ENCODE measurements around the gene KDM4B.
"Not testable (repeated sequence)": the region's sequence is repeated elsewhere in the genome, so short reads cannot be mapped to it uniquely, and the experiment has no call there.

The KDM4B gene

DNA sequence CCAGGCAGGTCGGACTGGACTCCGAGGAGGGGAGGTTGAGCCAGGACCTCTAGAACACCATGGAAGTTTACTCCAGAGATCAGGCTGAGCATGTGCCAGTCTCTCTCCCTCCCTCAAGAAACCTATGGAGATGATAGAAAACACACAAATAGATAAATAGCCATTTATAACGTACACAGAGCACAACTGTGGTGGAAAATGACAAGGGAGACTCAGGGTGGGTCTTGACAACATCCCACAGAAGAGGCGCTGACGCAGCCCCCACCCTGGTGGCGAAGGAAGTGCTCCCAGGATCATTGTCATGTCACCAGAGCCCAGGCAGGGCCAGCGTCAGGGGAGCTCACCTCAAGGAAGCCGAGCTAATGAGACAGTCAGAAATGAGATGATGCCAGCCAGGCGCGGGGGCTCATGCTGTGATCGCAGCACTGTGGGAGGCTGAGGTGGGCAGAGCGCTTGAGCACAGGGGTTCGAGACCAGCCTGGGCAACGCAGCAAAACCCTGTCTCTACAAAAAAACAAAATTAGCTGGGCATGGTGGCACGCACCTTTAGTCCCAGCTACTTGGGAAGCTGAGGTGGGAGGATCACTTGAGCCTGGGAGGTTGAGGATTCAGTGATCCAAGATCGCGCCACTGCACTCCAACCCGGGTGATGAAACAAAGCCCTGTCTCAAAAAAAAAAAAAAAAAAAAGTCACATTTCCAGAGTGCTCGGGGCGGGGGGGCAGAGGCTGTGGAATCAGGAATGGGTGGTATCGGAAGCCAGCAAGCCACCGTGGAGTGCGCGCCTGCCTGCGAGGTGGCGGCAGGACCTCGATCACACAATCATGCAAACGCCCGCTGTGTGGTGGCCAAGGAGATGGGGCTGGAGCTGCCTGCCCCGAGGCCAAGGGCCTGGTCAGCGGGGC is 178.4 kb downstream of the KDM4B start:
- no peak overlapping the region for H3K4me3 ChIP-seq (ENCODE audit: low read depth, low read length)

DNA sequence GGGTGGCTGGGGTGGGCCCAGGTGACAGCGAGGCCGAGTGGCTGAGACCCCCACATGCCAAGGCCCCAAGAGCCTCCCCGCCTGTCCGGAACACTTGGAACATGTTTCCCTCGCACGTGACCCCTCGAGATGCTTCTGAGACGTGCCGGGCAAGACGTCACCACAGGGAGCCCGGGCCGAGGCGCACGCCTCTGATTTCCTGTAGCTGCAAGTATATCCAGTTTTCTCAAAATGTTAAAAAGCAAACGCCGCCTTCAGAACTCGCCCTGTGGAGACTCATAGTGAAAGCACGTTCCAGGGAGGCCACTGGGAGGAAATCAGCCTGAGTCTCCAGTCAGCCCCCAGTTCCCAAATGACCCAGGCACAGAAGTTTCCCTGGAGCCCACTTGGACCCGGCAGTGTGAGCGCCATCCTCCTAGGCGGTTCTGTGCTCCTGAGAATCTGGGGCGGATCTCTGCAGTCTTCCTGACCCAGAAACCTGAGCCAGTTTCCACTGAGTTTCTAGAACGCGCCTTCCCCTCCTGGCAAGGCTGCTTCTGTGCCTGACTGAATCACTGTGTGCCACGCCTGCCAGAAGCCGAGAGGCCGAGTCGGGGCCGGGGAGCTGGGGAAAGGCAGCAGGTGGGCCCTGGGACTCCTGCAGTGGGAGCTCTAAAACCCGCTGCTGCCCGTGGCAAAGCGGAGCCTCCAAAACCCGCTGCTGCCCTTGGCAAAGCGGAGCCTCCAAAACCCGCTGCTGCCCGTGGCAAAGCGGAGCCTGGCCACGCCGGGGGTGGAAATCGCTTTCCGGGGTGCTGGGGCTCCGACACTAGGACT is 179.3 kb downstream of the KDM4B start:
- H3K4me3 ChIP-seq (ENCODE audit: low read depth, low read length): no peak overlapping the region

DNA sequence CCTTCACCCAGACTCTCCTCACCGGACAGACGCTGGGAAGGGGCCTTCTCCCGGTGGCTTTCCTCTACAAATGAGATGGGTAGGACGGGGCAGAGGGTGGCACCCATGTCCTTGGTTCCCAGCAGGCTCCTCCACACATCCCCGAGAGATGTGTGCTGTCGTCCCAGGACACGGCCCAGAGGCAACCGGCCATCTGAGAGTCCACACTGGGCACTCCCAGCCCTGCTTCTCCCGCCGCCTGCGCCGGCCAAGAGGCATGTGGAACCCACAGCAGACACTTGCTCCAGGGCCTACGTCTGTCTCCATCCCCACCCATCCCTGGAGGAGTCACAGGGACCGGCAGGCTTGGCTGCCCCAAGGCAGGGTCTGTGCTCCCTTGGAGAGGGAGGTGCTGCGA is 179.9 kb downstream of the KDM4B start:
- no peak overlapping the region for H3K4me3 ChIP-seq (ENCODE audit: low read depth, low read length)

DNA sequence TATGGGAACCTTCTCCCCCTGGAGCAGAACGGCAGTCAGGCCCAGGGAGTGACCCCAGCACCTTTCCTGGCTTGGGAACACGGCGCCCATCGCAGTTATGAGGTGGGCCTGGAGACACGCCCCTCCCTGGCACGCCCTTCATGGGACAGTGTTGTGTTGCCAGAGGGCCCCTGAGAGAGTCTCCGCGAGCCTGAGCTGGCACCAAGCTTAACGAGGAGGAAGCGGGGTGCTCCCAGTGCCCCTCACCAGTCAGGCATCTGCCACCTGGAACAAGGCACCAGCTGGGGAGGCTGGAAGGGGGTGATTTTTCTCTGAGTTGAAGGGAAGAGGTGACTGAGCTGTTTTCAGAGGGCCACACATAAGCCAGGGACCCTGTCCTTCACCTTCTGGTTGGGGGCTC is 180.6 kb downstream of the KDM4B start:
- H3K4me3 ChIP-seq (ENCODE audit: low read depth, low read length): no peak overlapping the region

DNA sequence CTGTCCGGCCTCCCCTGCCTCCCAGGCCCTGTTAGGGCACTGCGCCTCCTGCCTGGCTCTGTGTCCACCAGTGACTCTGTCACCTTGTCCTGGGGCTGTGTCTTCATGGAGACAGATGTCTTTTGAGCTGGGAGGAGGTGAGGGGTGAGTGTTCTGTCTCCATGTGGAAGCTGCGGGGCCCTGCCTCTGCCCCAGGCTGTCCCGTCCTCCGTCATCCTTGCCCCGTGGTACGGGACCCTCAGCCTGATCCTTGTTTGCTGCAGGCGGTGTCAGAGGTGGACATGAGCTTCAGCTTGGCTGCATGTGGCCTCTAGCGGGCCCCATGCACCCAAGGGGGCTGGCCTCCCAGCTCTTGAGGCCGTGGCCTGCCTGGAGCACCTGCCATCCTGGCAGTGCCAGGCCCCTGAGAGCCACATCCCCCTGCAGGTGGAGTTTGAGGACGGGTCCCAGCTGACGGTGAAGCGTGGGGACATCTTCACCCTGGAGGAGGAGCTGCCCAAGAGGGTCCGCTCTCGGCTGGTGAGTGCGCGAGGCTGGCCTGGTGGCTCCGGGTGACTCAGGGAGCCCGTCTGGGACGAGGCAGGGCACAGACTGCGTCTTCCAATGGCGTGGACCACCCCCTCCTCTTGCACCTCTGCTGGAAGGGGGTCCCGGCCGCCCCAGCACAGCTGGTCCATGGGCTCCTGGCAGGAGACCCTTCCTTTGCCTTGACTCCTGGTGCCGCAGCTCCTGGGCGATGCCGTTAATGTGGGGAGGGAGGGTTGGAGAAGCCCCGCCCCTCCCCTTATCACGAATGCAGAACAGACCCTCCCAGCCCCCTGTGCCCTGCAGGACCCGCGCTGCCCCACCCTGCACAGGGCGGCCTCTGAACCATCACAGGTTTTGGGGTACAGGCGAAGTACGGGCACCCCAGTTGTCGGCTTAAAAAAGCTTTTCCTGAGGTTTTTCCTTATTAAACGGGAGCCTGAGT is 181.3 kb downstream of the KDM4B start:
- no peak overlapping the region for H3K4me3 ChIP-seq (ENCODE audit: low read depth, low read length)

DNA sequence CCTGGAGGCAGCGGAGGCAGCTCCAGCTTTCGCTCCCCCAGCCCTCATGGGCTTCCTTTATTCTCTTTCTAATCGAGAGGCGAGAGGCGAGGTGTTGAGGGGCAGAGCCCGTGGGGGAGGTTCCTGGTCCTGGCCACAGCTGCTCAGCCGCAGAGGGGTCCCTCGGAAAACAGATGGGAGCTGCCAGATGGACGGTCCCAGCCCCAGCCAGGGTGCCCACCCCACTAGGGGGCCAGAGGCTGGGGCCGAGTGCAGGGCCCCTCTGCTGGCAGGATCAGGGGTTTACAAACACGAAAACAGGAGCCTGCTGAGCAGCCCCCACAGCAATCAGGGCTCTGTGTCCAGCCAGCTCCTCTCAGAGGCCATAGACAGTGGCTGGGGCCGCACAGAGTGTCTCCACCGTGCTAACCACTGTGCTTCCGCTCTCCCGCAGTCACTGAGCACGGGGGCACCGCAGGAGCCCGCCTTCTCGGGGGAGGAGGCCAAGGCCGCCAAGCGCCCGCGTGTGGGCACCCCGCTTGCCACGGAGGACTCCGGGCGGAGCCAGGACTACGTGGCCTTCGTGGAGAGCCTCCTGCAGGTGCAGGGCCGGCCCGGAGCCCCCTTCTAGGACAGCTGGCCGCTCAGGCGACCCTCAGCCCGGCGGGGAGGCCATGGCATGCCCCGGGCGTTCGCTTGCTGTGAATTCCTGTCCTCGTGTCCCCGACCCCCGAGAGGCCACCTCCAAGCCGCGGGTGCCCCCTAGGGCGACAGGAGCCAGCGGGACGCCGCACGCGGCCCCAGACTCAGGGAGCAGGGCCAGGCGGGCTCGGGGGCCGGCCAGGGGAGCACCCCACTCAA is 182.2 kb downstream of the KDM4B start:
- H3K4me3 ChIP-seq (ENCODE audit: low read depth, low read length): no peak overlapping the region

DNA sequence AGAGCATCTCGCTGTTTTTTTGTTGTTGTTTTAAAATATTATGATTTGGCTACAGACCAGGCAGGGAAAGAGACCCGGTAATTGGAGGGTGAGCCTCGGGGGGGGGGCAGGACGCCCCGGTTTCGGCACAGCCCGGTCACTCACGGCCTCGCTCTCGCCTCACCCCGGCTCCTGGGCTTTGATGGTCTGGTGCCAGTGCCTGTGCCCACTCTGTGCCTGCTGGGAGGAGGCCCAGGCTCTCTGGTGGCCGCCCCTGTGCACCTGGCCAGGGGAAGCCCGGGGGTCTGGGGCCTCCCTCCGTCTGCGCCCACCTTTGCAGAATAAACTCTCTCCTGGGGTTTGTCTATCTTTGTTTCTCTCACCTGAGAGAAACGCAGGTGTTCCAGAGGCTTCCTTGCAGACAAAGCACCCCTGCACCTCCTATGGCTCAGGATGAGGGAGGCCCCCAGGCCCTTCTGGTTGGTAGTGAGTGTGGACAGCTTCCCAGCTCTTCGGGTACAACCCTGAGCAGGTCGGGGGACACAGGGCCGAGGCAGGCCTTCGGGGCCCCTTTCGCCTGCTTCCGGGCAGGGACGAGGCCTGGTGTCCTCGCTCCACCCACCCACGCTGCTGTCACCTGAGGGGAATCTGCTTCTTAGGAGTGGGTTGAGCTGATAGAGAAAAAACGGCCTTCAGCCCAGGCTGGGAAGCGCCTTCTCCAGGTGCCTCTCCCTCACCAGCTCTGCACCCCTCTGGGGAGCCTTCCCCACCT is 183.3 kb downstream of the KDM4B start:
- no peak overlapping the region for H3K4me3 ChIP-seq (ENCODE audit: low read depth, low read length)

DNA sequence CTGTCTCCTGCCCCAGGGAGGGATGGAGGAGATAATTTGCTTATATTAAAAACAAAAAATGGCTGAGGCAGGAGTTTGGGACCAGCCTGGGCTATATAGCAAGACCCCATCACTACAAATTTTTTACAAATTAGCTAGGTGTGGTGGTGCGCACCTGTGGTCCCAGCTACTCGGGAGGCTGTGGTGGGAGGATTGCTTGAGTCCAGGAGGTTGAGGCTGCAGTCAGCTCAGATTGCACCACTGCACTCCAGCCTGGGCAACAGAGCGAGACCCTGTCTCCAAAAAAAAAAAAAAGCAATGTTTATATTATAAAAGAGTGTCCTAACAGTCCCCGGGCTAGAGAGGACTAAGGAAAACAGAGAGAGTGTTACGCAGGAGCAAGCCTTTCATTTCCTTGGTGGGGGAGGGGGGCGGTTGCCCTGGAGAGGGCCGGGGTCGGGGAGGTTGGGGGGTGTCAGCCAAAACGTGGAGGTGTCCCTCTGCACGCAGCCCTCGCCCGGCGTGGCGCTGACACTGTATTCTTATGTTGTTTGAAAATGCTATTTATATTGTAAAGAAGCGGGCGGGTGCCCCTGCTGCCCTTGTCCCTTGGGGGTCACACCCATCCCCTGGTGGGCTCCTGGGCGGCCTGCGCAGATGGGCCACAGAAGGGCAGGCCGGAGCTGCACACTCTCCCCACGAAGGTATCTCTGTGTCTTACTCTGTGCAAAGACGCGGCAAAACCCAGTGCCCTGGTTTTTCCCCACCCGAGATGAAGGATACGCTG is 184.0 kb downstream of the KDM4B start:
- no peak overlapping the region for H3K4me3 ChIP-seq (ENCODE audit: low read depth, low read length)

DNA sequence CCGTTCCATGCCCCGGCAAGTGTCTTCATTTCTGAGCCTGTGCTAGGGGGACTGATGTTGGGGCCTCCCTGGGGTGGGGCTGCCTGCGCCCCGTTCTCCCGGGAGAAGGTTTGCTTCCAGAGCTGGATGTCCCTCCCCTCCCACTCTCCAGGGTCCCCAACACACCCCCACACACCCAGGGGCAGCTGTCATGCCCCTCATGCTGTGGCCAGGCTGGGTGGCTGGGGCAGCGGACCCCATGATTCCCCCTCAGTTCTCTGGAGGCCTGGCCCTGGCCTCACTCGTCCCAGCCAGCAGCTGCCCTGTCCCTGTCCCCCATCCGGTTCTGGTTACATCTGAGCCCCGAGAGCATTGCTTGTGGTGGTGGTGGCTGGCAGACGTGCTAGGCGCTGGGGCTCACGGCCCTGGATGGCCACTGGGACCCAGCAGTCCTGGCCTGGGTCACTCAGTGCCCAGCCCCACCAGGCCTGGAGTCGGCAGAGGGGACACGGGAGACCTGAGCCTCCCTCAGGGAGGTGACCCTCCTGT is 184.8 kb downstream of the KDM4B start:
- no peak overlapping the region for H3K4me3 ChIP-seq (ENCODE audit: low read depth, low read length)

DNA sequence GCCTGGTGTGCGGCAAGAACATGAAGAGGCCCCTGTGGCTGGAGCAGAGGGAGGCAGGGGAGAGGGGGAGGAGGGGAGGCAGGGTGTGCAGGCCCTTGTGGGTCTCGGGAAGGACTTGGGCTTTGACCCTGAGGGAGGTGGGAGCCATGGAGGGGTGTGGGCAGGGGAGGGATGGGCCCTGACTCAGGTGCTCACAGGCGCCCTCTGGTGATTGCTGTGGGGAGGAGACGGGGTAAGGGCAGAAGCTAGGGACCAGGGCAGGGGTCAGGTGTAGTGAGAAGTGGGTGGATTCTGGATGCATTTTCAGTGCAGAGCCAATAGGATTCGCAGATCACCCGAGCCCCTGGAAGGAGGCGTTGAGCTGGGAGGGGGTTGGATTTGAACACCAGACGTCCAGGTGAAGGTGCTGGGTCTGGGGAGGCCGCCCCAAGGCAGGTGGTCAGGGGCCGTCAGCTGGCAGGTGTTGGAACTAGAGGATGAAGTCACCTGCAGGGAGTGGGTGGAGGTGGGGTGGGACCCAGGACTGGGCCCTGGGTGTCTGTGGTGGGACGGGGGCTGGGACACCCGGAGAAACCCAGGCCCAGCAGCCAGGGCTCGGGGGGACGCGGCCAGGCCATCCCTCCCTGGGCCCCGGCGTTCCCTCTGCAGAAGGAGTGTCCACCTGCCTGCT is 185.4 kb downstream of the KDM4B start:
- no peak overlapping the region for H3K4me3 ChIP-seq (ENCODE audit: low read depth, low read length)

DNA sequence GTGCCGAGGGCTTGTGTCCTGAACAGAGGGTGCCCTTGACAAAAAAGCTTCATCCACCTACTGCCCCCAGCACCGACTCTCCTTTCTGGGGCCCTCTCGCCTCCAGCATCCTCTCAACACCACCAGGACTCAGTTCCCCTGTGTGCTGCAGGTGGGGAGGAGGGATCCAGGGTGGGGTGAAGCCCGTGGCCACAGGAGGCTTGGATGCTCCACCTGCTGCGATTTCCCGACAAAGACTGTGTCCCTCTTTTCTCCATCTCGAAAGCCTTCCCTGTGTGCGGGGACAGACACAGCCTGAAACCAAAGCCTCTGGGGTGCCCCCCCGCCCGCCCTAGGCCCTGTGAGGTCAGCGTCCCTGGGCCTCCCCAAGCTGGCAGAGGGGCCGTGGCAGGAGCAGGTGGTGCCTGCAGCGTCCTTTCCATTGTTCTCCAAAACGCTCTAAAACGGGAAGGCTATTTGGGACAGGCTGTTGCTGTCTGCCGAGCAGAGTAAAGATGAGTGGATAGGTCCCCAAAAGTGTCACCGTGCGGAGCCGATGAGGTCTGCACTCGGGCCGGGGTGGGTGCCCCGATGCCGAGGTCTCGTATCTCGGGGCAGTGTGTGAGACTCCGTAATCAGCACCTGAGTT is 186.0 kb downstream of the KDM4B start:
- H3K4me3 ChIP-seq (ENCODE audit: low read depth, low read length): no peak overlapping the region

DNA sequence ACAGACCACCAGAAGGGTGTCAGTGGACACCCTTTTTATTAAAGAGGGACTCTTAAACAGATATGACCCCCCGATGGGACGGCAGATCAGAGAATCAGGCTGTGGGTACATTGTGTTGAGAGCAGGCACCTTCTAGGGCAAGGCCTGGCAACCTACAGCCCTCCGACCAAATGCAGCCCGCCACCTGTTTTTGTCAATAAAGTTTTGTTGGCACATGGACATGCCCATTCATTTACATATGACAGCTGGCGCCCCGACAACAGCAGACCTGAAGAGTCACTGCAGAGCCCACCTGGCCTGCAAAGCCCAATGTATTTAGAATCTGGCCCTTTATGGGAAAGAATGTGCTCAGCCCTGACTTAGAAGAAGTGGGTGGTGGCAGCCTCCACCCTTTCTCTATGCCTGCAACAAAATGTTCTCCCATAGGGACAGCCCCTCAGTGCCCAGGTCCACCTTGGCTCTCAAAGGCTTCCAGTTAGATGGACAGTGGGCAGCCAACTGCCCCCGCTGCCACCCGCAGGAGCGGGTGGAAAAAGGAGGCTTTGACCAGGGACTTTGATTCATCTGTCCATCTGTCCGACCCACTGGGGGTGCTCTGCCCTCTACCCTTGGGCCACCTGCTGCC is 186.8 kb downstream of the KDM4B start:
- no peak overlapping the region for H3K4me3 ChIP-seq (ENCODE audit: low read depth, low read length)

DNA sequence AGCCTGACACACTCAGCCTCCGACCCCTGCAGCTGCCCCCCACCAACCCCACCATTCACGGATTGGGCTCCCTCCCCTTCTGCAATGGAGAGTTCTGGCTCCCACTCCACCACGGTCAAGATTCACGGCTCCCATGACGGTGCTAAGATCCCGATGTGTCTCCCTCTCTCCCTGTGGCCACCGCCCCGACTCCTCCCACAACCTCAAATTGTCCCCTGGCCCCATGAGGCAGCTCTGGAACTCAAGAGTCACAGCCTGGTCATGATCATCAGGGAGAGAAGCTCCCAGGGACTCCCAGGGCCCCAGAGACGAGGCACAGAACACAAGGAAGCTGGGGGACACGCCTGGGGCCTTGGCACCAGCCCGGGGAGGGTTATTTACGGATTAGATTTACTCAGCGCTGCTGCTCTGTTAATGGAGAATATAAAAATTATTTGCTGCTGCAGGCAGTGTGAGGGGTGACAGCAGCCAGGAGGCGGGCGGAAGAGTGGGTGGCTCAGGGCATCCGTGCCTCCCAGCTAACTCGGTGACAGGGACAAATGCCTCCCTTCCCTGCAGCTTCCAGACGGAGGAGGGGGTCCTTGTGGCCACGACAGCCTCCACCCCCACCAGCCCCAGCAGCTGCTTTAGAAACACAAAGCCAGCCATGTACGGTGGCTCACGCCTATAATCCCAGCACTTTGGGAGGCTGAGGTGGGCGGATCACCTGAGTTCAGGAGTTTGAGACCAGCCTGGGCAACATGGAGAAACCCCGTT is 187.5 kb downstream of the KDM4B start:
- H3K4me3 ChIP-seq (ENCODE audit: low read depth, low read length): no peak overlapping the region

DNA sequence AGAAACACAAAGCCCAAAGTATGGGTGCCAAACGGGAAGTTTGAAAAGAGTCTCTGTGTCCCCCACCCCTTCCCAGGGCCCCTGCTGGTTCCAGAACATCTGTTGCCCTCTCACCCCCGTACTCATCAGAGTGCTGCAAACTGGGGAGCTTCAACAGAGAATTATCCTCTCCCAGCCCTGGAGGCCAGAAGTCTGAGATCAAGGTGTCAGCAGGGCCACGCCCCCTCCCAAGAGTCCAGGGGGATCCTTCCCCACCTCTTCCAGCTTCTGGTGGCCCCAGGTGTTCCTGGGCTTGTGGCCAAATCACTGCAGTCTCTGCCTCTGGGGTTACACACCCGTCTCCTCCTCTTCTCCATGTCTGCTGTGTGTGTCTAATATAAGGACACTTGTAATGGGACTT is 188.3 kb downstream of the KDM4B start:
- no peak overlapping the region for H3K4me3 ChIP-seq (ENCODE audit: low read depth, low read length)

DNA sequence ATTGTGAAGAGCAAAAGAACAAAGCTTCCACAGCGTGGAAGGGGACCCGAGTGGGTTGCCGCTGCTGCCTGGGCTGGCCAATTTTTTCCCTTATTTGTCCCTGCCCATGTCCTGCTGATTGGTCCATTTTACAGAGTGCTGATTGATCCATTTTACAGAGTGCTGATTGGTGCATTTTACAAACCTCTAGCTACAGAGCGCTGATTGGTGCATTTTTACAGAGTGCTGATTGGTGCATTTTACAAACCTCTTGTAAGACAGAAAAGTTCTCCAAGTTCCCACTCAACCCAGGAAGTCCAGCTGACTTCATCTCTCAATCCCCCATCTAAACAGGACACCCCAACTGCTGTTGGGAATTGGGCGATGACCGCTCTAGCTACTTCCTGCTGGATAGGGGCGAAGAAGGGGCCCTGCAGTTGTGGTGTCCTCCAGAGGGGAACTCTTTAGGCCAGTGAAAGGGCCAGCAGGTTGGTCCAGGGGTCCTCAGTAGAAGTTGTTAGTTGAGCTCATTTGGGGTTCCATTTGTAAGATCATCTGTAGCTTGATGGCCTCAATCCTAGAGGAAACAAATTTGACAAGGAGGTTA is 189.7 kb downstream of the KDM4B start:
- not testable (repeated sequence) for H3K4me3 ChIP-seq (ENCODE audit: low read depth, low read length)
